Measurements from ENCODE around the gene TAF10.

GRCh38 chr11:6599881-6600390, 12.1 kb downstream of the TAF10 start:
- TF ChIP-seq EZH2 (IDR thresholded peaks at IDR 0.05): no peak
- TF ChIP-seq POLR2AphosphoS5 (IDR thresholded peaks at IDR 0.05; ENCODE audit: borderline replicate concordance, low read depth, low read length): no peak
